ENCODE results near the gene PSMD1. TPM values are rescaled to one million over a fixed set of nuclear protein-coding genes. Genes with fewer than 3 reads are reported as not detected.

PSMD1 gene
- polyA plus RNA-seq, 1 donor (not counting 4 experiments of a cell fraction or from before 2014, with no cell fraction given) = 262 TPM

DNA sequence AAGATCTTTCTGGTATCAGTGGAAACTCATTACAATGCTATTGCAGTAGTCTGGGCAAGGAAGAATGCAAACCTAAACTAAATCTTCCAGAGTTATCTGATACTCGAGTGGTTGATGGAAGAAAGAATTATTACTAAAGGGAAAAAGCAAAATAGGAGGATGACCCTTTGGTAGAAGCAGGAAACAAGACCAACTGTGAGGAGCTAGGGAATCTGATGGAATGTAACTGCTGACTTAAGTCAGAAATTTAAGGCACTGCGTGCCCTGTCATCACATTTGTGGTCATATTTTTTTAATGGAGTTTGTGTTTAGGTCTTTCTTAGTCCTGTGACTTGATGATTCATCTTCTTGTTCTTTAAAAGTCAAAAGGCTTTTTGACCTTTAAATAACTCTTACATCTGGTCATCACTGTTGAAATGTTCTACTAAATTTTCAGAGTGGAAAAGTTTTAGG is 105.2 kb downstream of the PSMD1 start:
- no peak overlapping the region for H2AFZ ChIP-seq (ENCODE audit: control insufficient read depth, low read length)
- H3K4me2 ChIP-seq (ENCODE audit: control insufficient read depth, extremely low read depth, insufficient read depth, low read depth, low read length) = no peak overlapping the region
- no peak overlapping the region for H3K27ac ChIP-seq (ENCODE audit: control insufficient read depth, insufficient read depth, low read length)
- H4K20me1 ChIP-seq (ENCODE audit: control insufficient read depth, extremely low read depth, insufficient read depth, low read length) = no peaks in the 10 kb centered on the region
- no peak for FAIRE-seq
- no peak overlapping the region for H3K4me3 ChIP-seq (ENCODE audit: control insufficient read depth in 2 of 3, extremely low read depth in 1 of 3, insufficient read depth in 2 of 3, low read depth in 1 of 3, low read length in 3 of 3)
- dilution Hi-C loops (cut with MboI; ENCODE audit: extremely low pct_ligation_motif_present, low sequenced_read_pairs) = no loop called here
- no peak overlapping the region for H3K9ac ChIP-seq (ENCODE audit: control insufficient read depth, extremely low read depth, insufficient read depth, low read length)
- H3K9me1 ChIP-seq (ENCODE audit: control insufficient read depth, extremely low read depth, insufficient read depth, low read length) = no peaks in the 10 kb centered on the region
- no peaks in the 10 kb centered on the region for H3K79me2 ChIP-seq (ENCODE audit: control insufficient read depth, insufficient read depth, low read length)
- H3K9me3 ChIP-seq (ENCODE audit: control insufficient read depth, low read depth, low read length) = no peaks in the 10 kb centered on the region
- H3K27me3 ChIP-seq (ENCODE audit: control insufficient read depth, extremely low read depth, insufficient read depth, low read length) = no peaks in the 10 kb centered on the region
- TF ChIP-seq EZH2 (IDR thresholded peaks at IDR 0.05; ENCODE audit: low read length) = no peak
- TF ChIP-seq, protein P1, sequence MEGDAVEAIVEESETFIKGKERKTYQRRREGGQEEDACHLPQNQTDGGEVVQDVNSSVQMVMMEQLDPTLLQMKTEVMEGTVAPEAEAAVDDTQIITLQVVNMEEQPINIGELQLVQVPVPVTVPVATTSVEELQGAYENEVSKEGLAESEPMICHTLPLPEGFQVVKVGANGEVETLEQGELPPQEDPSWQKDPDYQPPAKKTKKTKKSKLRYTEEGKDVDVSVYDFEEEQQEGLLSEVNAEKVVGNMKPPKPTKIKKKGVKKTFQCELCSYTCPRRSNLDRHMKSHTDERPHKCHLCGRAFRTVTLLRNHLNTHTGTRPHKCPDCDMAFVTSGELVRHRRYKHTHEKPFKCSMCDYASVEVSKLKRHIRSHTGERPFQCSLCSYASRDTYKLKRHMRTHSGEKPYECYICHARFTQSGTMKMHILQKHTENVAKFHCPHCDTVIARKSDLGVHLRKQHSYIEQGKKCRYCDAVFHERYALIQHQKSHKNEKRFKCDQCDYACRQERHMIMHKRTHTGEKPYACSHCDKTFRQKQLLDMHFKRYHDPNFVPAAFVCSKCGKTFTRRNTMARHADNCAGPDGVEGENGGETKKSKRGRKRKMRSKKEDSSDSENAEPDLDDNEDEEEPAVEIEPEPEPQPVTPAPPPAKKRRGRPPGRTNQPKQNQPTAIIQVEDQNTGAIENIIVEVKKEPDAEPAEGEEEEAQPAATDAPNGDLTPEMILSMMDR (optimal IDR thresholded peaks at IDR 0.05 in 1 of 3, IDR thresholded peaks at IDR 0.05 in 1 of 3, conservative IDR thresholded peaks at IDR 0.05 in 1 of 3; ENCODE audit: extremely low read depth in 1 of 3, insufficient read depth in 2 of 3, low read length in 3 of 3) = no peak
- H3K4me1 ChIP-seq (ENCODE audit: control insufficient read depth, extremely low read depth, insufficient read depth, low read length) = no peaks in the 10 kb centered on the region
- DNase-seq (ENCODE audit: low read depth, low spot score) = no peak
- H3K36me3 ChIP-seq (ENCODE audit: control insufficient read depth in 2 of 2, extremely low read depth in 1 of 2, insufficient read depth in 2 of 2, low read length in 2 of 2) = peaks cover 14 to 19% of the 10 kb centered on the region in 2 experiments

DNA sequence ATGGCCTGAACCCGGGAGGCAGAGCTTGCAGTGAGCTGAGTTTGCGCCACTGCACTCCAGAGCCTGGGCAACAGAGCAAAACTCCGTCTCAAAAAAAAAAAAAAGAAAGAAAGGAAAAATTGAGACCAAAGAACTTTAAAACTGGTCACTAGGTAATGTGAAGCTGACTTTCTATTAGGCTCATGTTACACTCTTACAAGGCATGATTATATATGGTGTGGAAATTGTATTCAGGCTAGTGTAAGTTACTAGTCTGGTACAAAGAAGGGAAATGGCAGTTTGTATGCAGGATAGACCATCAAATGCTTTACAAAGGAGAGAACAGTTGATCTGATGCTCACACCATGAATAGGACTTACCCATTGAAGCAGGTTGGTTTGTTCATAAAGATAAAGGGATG is 106.3 kb downstream of the PSMD1 start:
- Histone ChIP-seq H3K4me3 (ENCODE audit: control insufficient read depth in 2 of 3, extremely low read depth in 1 of 3, insufficient read depth in 2 of 3, low read depth in 1 of 3, low read length in 3 of 3) (no peak overlapping the region), H3K4me1 (ENCODE audit: control insufficient read depth, extremely low read depth, insufficient read depth, low read length) (no peaks in the 10 kb centered on the region), H3K9me1 (ENCODE audit: control insufficient read depth, extremely low read depth, insufficient read depth, low read length) (no peaks in the 10 kb centered on the region), H3K27me3 (ENCODE audit: control insufficient read depth, extremely low read depth, insufficient read depth, low read length) (no peaks in the 10 kb centered on the region), H3K9me3 (ENCODE audit: control insufficient read depth, low read depth, low read length) (no peaks in the 10 kb centered on the region), H3K79me2 (ENCODE audit: control insufficient read depth, insufficient read depth, low read length) (no peaks in the 10 kb centered on the region), H3K36me3 (ENCODE audit: control insufficient read depth in 2 of 2, extremely low read depth in 1 of 2, insufficient read depth in 2 of 2, low read length in 2 of 2) (peaks cover 16 to 22% of the 10 kb centered on the region in 2 experiments), H4K20me1 (ENCODE audit: control insufficient read depth, extremely low read depth, insufficient read depth, low read length) (no peaks in the 10 kb centered on the region), H3K9ac (ENCODE audit: control insufficient read depth, extremely low read depth, insufficient read depth, low read length) (no peak overlapping the region), H2AFZ (ENCODE audit: control insufficient read depth, low read length) (no peak overlapping the region), H3K27ac (ENCODE audit: control insufficient read depth, insufficient read depth, low read length) (no peak overlapping the region), H3K4me2 (ENCODE audit: control insufficient read depth, extremely low read depth, insufficient read depth, low read depth, low read length) (no peak overlapping the region)
- DNase-seq (ENCODE audit: low read depth, low spot score) (no peak), FAIRE-seq (no peak)
- dilution Hi-C loops (cut with MboI; ENCODE audit: extremely low pct_ligation_motif_present, low sequenced_read_pairs) = no loop called here
- no peak for TF ChIP-seq EZH2 (IDR thresholded peaks at IDR 0.05; ENCODE audit: low read length)
- TF ChIP-seq, protein P1 (optimal IDR thresholded peaks at IDR 0.05 in 1 of 3, IDR thresholded peaks at IDR 0.05 in 1 of 3, conservative IDR thresholded peaks at IDR 0.05 in 1 of 3; ENCODE audit: extremely low read depth in 1 of 3, insufficient read depth in 2 of 3, low read length in 3 of 3) = no peak
